CD4-positive, alpha-beta T cell treated with Interleukin-10 for 1 hour (primary cell): Measurements from ENCODE around the gene GNPTAB.
"Not testable (repeated sequence)": the region's sequence is repeated elsewhere in the genome, so short reads cannot be mapped to it uniquely, and the experiment has no call there.

Experiments used
- DNase-seq: peaks from one replicate; pipeline ENCODE4 v3.0.0-alpha.2; 2020

GNPTAB gene

GRCh38 chr12:101830367-101831325 lies at the start of gene GNPTAB:
Gene GNPTAB, minus strand, starts transcription at chr12:101830959. Its CDS starts 284 bp downstream, at chr12:101830675.
- DNase-seq, result peak; percentile 96

- DNase-seq, result no peak
Observed at GRCh38 chr12:101878243-101878821, 47.6 kb upstream of the GNPTAB start.

- DNase-seq, result no peak
Observed at GRCh38 chr12:101877806-101878242, 47.1 kb upstream of the GNPTAB start.

GRCh38 chr12:101876861-101877805 lies 46.4 kb upstream of the GNPTAB start, which contains the start of gene DRAM1:
Gene DRAM1, plus strand, starts transcription at chr12:101877580. Its CDS starts 210 bp downstream, at chr12:101877790.
- DNase-seq, result peak; percentile 81

DNA sequence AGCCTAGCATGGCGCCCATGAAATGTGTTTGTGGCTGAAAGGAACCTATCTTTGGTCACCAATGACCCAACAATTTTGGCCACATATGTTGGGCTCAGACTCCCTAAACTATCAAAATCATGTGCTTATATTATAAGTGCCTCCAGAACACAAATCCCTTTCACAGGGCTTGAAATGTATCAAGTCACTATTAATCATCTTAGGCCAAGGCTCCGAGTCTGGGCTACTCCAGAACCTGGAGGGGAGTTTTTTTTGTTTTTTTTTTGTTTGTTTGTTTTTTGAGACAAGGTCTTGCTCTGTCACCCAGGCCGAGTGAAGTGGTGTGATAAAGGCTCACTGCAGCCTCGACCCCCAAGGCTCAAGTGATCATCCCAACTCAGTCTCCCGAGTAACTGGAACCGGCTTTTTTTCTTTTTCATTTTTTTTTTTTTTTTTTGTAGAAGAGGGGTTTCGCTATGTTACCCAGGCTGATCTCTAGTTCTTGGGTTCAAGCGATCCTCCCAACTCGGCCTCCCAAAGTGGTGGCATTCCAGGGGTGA lies 45.6 kb upstream of the GNPTAB start:
- no peak for DNase-seq

- no peak for DNase-seq
Observed at GRCh38 chr12:101875162-101875561, 44.4 kb upstream of the GNPTAB start.

- no peak for DNase-seq
Observed at GRCh38 chr12:101870925-101871324, 40.2 kb upstream of the GNPTAB start.

- DNase-seq, result not testable (repeated sequence)
Observed at GRCh38 chr12:101867619-101868018, 36.9 kb upstream of the GNPTAB start.

DNA sequence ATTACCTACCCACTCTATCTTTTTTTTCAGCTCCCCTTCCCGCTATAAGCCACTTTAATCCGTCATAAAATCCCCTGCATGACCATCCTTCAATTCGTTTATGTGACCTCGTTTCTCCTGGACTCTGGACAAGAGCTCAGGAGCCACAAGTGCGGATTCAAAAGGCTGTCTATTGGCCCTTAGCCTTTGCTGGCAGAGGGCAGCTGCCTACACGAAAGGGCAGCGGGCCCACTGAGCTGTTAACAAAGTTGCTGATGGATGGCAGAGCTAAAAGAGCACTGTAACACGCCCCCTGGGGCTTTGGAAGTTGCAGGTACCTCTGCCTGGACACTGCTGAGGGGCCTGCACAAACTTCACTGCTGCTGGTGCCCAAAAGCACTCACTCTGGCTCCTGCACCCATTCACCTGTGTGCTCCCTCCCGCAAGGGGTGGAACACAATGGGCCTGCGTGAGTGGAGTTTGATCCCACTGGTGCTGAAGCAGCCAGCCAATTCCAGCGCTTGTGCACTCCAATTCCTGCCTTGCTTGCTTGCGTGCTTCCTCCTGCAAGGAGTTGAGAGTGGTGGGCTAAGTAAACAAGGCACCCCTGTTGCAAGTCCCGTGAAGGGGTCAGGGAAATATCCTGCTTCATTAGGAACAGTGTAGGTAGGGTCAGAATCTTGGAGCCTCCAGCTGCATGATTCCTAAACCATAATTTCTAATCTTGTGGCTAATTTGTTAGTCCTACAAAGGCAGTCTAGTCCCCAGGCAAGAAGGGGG lies 36.0 kb upstream of the GNPTAB start:
- no peak for DNase-seq

GRCh38 chr12:101863981-101864380 lies 33.2 kb upstream of the GNPTAB start:
- no peak for DNase-seq

GRCh38 chr12:101862245-101862644 lies 31.5 kb upstream of the GNPTAB start:
- no peak for DNase-seq

GRCh38 chr12:101861688-101862087 lies 30.9 kb upstream of the GNPTAB start:
- DNase-seq, result not testable (repeated sequence)

- no peak for DNase-seq
Observed at GRCh38 chr12:101859664-101860607, 29.2 kb upstream of the GNPTAB start.

DNA sequence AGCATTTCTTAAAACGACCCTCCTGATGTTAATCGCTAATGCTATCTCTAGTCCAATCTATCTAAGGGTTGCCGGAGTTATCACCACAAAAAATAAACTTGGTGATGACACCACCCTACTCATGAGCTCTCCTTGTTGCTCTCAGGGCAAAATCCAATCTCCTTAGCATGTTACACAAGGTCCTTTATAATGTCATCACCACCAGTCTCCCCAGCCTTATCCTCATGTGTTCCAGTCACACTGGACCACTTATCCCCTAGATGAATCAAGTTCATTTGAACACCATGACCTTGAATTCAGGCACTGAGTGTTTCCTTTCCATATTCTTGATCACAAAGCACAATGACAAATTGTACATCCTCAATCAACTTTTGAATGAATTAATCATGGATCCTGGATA lies 27.6 kb upstream of the GNPTAB start:
- no peak for DNase-seq

DNA sequence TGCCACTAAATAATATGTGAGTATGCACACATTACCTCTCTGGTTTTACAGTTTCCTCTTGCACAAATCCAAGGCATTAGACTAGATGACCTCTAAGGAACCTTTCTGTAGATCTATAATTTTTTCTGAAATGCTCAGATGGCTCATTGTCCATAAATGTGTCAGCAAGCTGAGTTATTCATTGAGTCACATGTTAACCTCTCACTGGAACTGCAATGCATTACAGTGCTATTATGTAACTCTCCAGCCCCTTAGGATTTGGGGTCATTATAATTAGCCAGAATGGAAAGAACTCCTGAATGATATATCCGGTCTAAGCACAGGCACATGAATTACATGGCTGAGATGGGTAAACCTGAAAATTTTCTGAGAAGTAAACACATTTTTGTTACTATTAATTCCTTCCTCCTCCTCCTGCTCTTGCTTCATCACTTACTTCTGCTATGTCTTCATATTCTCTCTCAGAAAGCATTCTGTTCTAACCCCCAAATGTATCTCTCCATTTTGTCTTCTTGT lies 26.3 kb upstream of the GNPTAB start:
- DNase-seq, result no peak

DNA sequence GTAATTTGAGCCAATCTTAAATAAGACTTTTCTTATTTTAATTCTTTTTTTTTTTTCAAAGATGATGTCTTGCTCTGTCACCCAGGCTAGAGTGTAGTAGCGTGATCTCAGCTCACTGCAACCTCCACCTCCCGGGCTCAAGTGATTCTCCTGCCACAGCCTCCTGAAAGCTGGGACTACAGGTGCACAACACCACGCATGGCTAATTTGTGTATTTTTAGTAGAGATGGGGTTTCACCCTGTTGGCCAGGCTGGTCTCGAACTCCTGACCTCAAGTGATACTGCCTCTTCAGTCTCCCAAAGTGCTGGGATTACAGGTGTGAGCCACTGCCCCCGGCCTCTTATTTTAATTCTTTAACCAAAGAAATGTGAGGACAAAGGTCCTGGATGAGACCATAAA lies 25.9 kb upstream of the GNPTAB start:
- not testable (repeated sequence) for DNase-seq

DNA sequence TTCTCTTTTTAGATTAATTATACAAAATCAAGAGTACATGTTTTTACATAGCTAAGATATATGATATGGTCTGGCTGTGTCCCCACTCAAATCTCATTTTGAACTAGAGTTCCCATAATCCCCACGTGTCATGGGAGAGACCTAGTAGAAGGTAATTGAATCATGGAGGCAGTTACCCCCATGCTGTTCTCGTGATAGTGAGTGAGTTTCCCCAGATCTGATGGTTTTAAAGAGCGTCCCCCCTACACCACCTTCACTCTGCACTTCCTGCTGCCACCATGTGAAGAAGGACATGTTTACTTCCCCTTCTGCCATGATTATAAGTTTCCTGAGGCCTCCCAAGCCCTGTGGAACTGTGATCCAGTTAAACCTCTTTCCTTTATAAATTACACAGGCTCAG lies 25.2 kb upstream of the GNPTAB start:
- no peak for DNase-seq

DNA sequence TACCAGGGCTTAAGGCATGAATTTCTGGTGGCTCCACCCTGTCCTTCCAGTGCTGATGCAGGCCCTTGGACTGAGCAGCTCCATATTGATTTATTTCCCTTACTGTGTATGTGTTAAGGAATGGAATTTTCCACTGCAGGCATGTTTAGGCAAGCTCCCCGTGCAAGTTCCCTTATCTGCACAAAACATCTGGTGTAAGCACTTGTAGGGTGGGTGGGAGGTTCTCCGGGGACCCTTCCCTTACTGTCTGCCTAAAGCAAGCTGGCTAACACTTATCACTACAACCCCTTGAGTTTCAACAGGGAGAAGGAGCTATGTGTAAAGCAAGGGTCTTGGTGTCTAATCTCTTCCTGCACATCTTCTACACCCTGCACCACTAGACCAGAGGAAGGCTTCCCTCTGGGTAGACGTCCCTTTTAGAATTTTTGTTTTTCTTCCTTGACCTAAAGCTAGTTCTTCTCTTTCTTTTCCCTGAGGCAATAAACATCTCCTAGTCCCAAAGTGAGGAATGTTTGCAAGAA lies 24.7 kb upstream of the GNPTAB start:
- no peak for DNase-seq

GRCh38 chr12:101854747-101855146 lies 24.0 kb upstream of the GNPTAB start:
- DNase-seq, result no peak

GRCh38 chr12:101852998-101853397 lies 22.2 kb upstream of the GNPTAB start:
- DNase-seq, result no peak
